ENCODE data around the gene SNX12. TPM values are rescaled to one million over a fixed set of nuclear protein-coding genes. Genes with fewer than 3 reads are reported as not detected.

SNX12 gene
- total and polyA plus RNA-seq, 8 donors, result 16.5 to 51.0 (median 47.2) TPM

DNA sequence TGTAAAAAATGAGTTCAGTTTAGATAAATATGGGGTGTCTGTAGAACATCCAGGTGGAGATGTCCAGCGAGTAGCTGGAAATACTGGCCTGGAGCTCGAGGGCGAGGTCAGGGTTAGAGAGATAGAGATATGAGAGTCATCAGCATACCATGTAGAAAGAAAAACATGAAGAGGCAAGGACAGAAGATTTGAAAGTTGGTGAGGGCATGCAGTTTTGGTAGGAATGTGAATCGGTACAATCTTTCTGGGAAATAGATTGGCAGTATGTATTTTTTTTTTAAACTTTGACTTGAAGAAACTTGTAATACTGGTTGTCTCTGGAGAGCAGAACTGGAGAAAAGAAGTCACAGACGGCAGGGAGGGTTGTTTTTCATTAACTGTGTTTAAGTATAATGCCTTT is 2.4 kb upstream of the SNX12 start:
- no peaks in the 10 kb centered on the region for H3K36me3 ChIP-seq
- H3K4me1 ChIP-seq, result peaks cover 0 to 17% (median 6%) of the 10 kb centered on the region in 4 donors
- no peaks in the 10 kb centered on the region for H3K9me3 ChIP-seq
- TF ChIP-seq POLR2AphosphoS5 (IDR thresholded peaks at IDR 0.05) (no peak), POLR2A (IDR thresholded peaks at IDR 0.05) (no peak), CTCF (IDR thresholded peaks at IDR 0.05) (no peak), EP300 (IDR thresholded peaks at IDR 0.05) (no peak)
- no peak overlapping the region for H3K4me3 ChIP-seq
- peaks cover 0 to 4% (median 0%) of the 10 kb centered on the region in 3 donors for H3K27me3 ChIP-seq
- no peak for DNase-seq
- WGBS, 5 donors, result 47 to 70% (median 53%) methylated on average over 5 of the region's 5 CpGs
- intact Hi-C loops (cut with DNase I; ENCODE audit: low total_unique reads), result no loop called here
- no peak overlapping the region for H3K27ac ChIP-seq

GRCh38 chrX:71067712-71068043 is 456 bp downstream of the SNX12 start:
- WGBS, 5 donors, result 1 to 39% (median 9%) methylated on average over 10 of the region's 10 CpGs
- Histone ChIP-seq H3K27ac (peak overlapping the region; percentile 81 to 90 (median 84)), H3K4me3 (peak overlapping the region; percentile 54 to 63 (median 59)), H3K27me3 (peaks cover 0 to 4% (median 0%) of the 10 kb centered on the region in 3 donors), H3K9me3 (no peaks in the 10 kb centered on the region), H3K4me1 (peaks cover 0 to 17% (median 6%) of the 10 kb centered on the region in 4 donors), H3K36me3 (peaks cover 0 to 4% (median 1%) of the 10 kb centered on the region in 4 donors)
- intact Hi-C loops (cut with DNase I; ENCODE audit: low total_unique reads), result no loop called here
- DNase-seq, result no peak
- TF ChIP-seq EP300 (IDR thresholded peaks at IDR 0.05) (no peak), CTCF (IDR thresholded peaks at IDR 0.05) (no peak), POLR2AphosphoS5 (IDR thresholded peaks at IDR 0.05) (no peak), POLR2A (IDR thresholded peaks at IDR 0.05) (no peak)

GRCh38 chrX:71067089-71067488 is 1.0 kb downstream of the SNX12 start:
- no peak for DNase-seq
- Histone ChIP-seq H3K4me3 (peak overlapping the region; percentile 54 to 63 (median 59)), H3K36me3 (peaks cover 0 to 9% (median 6%) of the 10 kb centered on the region in 4 donors), H3K27ac (peak overlapping the region in 4 of 5 donors; percentile 81 to 90 (median 86)), H3K9me3 (no peaks in the 10 kb centered on the region), H3K4me1 (peaks cover 0 to 17% (median 6%) of the 10 kb centered on the region in 4 donors), H3K27me3 (peaks cover 0 to 3% (median 0%) of the 10 kb centered on the region in 3 donors)
- TF ChIP-seq POLR2AphosphoS5 (IDR thresholded peaks at IDR 0.05) (no peak), EP300 (IDR thresholded peaks at IDR 0.05) (no peak), CTCF (IDR thresholded peaks at IDR 0.05) (no peak), POLR2A (IDR thresholded peaks at IDR 0.05) (no peak)
- intact Hi-C loops (cut with DNase I; ENCODE audit: low total_unique reads), result no loop called here
- 0 to 37% (median 13%) methylated on average over 2 of the region's 2 CpGs for WGBS, 5 donors

- Histone ChIP-seq H3K4me1 (peaks cover 0 to 13% (median 0%) of the 10 kb centered on the region in 4 donors), H3K36me3 (peaks cover 4 to 52% (median 40%) of the 10 kb centered on the region in 4 donors), H3K27ac (no peak overlapping the region), H3K4me3 (no peak overlapping the region), H3K9me3 (no peaks in the 10 kb centered on the region), H3K27me3 (no peaks in the 10 kb centered on the region)
- DNase-seq, result no peak
- TF ChIP-seq CTCF (IDR thresholded peaks at IDR 0.05) (no peak), POLR2AphosphoS5 (IDR thresholded peaks at IDR 0.05) (no peak), POLR2A (IDR thresholded peaks at IDR 0.05) (no peak)
- intact Hi-C loops (cut with DNase I; ENCODE audit: low total_unique reads), result no loop called here
Measured at GRCh38 chrX:71060127-71060526, 8.0 kb downstream of the SNX12 start.

Data from stomach (tissue), 9 donors.